H7 (cell line): ENCODE results near the gene ABTB2. TPM values are rescaled to one million over a fixed set of nuclear protein-coding genes. Genes with fewer than 3 reads are reported as not detected.
"Not testable (repeated sequence)": the region's sequence is repeated elsewhere in the genome, so short reads cannot be mapped to it uniquely, and the experiment has no call there.

Source experiments
- DNase-seq: peaks from one replicate; pipeline ENCODE4 v3.0.0; 2012
- H3K27me3 ChIP-seq: 2 replicates; pipeline ENCODE4 v1.6.0; 2011; ENCODE audit warnings: mild to moderate bottlenecking, low read length; ENCODE audit not compliant: control insufficient read depth, insufficient read depth
- H3K36me3 ChIP-seq: replicated peaks from 2 replicates; pipeline ENCODE4 v1.5.1; 2011; ENCODE audit warnings: low read length; ENCODE audit not compliant: control insufficient read depth, insufficient read depth
- H3K4me3 ChIP-seq: 2 replicates; pipeline ENCODE4 v1.5.1; 2011; ENCODE audit warnings: low read depth, mild to moderate bottlenecking, control low read depth, low read length, moderate library complexity; ENCODE audit not compliant: insufficient read depth
- total RNA-seq: library from RNA; depleted of rRNA; stranded (reverse); fragments of >200 nt; shearing (Covaris generic); gene quantifications from 2 replicates; pipeline ENCODE4 v1.2.3, GENCODE V29; 2014

ABTB2 gene
- total RNA-seq, 1 experiment from 2014 or later = 12.2 TPM

- no peaks in the 10 kb centered on the region for H3K36me3 ChIP-seq
Measured at GRCh38 chr11:34235591-34236071, 122.2 kb downstream of the ABTB2 start.

GRCh38 chr11:34235189-34235588 lies 122.6 kb downstream of the ABTB2 start:
- Histone ChIP-seq H3K27me3 (no peaks in the 10 kb centered on the region), H3K4me3 (no peak overlapping the region), H3K36me3 (no peaks in the 10 kb centered on the region)
- no peak for DNase-seq

More at GRCh38 chr11:34235591-34236071, 122.2 kb downstream of the ABTB2 start:
- no peaks in the 10 kb centered on the region for H3K27me3 ChIP-seq
- H3K4me3 ChIP-seq = no peak overlapping the region
- DNase-seq = no peak

- no peaks in the 10 kb centered on the region for H3K36me3 ChIP-seq
- H3K27me3 ChIP-seq = no peaks in the 10 kb centered on the region
- DNase-seq = peak; percentile 78
- no peak overlapping the region for H3K4me3 ChIP-seq
Measured at GRCh38 chr11:34234086-34234740, 123.6 kb downstream of the ABTB2 start.

GRCh38 chr11:34233215-34233614 lies 124.6 kb downstream of the ABTB2 start:
- H3K27me3 ChIP-seq = no peaks in the 10 kb centered on the region
- no peaks in the 10 kb centered on the region for H3K36me3 ChIP-seq
- no peak overlapping the region for H3K4me3 ChIP-seq
- no peak for DNase-seq

DNA sequence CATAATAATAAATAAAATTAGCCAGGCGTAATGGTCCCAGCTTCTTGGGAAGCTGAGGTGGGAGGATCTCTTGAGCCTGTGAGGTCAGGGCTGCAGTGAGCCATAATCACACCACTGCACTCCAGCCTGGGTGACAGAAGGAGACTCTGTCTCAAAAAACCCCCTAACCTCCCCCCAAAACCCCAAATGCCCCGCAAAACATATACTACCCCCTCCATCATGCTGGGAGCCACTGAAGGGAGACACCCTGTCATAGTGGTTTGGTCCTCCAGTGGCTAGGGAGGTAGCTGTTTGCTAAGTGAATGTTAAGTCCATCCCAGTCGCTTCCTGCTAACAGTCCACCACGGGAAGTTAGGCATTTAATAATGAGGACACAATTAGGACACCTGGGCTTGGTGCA lies 125.0 kb downstream of the ABTB2 start:
- H3K4me3 ChIP-seq = no peak overlapping the region
- no peaks in the 10 kb centered on the region for H3K27me3 ChIP-seq
- H3K36me3 ChIP-seq = no peaks in the 10 kb centered on the region
- DNase-seq = no peak

DNA sequence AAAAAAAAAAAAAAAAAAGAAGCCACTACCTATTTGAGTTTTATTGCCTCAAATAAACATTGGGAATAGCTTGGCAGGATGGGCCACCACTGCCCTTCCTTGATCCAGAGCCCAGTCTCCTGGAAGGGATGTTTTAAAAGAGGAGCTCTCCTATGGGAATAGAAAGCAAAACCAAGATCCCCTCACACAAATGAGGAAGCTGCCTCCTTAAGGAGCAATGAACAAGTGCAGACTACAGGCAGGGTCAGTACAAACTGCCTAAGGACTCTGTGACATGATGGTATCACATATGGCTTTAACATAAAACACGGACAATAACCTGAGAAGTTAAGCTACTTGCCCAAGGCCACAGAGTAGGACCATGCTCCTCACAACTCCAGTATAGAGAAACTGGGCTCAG lies 131.6 kb downstream of the ABTB2 start:
- DNase-seq = no peak
- Histone ChIP-seq H3K27me3 (no peaks in the 10 kb centered on the region), H3K36me3 (no peaks in the 10 kb centered on the region), H3K4me3 (no peak overlapping the region)

GRCh38 chr11:34225091-34225490 lies 132.7 kb downstream of the ABTB2 start:
- no peak for DNase-seq
- H3K36me3 ChIP-seq = no peaks in the 10 kb centered on the region
- H3K4me3 ChIP-seq = no peak overlapping the region
- H3K27me3 ChIP-seq = no peaks in the 10 kb centered on the region

- Histone ChIP-seq H3K36me3 (no peaks in the 10 kb centered on the region), H3K27me3 (no peaks in the 10 kb centered on the region), H3K4me3 (no peak overlapping the region)
- no peak for DNase-seq
Measured at GRCh38 chr11:34224434-34224966, 133.3 kb downstream of the ABTB2 start.

DNA sequence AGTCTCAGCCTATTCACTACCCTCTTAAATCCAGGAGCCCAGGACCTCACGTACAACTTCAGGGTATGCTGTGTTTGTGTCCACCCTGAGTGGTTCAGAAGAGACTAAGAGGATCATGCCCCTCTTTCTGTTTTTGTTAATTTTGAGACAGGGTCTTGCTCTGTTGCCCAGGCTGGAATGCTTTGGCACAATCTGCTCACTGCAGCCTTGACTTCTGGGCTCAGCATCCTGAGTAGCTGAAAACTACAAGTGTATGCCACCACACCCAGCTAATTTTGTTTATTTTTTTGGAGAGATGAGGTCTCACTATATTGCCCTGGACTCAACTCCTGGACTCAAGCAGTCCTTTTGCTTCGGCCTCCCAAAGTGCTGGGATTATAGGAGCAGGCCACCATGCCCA lies 133.9 kb downstream of the ABTB2 start:
- no peaks in the 10 kb centered on the region for H3K36me3 ChIP-seq
- H3K27me3 ChIP-seq = no peaks in the 10 kb centered on the region
- no peak overlapping the region for H3K4me3 ChIP-seq
- DNase-seq = no peak

- peak; percentile 28 for DNase-seq
- no peak overlapping the region for H3K4me3 ChIP-seq
- no peaks in the 10 kb centered on the region for H3K27me3 ChIP-seq
- no peaks in the 10 kb centered on the region for H3K36me3 ChIP-seq
Measured at GRCh38 chr11:34223021-34223813, 134.6 kb downstream of the ABTB2 start.

DNA sequence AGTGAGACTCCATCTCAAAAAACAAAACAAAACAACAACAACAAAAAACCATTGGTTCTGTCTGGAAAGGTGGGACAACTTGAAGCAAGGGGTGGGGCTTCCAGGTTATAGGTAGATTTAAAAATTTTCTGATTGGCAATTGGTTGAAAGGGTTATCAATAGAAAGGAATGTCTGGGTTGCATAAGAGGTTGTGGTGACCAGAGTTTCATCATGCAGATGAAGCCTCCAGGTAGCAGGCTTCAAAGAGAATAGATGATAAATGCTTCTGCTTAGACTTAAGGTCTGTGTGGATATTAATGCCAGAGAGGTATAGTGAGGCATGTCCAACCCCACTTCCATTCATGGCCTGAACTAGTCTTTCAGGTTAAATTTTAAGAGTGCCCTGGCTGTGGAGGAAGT lies 135.8 kb downstream of the ABTB2 start:
- Histone ChIP-seq H3K27me3 (no peaks in the 10 kb centered on the region), H3K36me3 (no peaks in the 10 kb centered on the region), H3K4me3 (no peak overlapping the region)
- no peak for DNase-seq

DNA sequence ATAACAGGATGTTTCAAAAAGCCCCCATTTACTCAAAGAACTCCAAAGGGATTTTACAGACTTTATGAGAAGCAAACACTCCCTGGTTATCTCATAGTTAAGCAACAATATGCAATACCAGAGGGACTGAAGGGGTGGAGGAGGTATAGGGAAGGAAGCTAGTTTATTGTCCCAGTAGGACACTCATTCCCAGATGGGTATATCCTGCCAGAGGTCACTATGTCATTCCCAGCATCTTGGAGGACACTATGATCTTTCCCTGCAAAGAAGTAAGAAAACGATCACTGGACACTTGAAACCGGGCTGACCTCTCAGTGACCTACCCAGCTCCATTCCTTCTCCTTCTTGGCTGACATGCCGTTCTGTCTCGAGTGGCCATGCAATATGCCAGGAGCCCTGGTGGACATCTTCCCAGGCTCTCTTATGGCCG lies 137.9 kb downstream of the ABTB2 start:
- no peaks in the 10 kb centered on the region for H3K36me3 ChIP-seq
- H3K4me3 ChIP-seq = no peak overlapping the region
- DNase-seq = no peak
- no peaks in the 10 kb centered on the region for H3K27me3 ChIP-seq

DNA sequence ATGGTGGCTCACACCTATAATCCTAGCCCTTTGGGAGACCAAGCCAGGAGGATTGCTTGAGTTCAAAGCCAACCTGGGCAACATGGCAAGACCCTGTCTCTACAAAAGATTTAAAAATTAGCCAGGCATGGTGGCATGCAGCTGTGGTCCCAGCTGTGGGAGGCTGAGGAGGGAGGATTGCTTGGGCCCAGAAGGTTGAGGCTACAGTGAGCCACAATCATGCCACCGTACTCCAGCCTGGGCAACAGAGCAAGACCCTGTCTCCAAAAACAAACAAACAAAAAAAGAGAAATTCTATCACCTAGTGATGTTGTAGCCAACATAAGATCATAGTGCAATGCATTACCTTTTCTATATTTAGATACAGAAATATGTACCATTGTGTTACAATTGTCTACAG lies 138.5 kb downstream of the ABTB2 start:
- no peak overlapping the region for H3K4me3 ChIP-seq
- DNase-seq = no peak
- no peaks in the 10 kb centered on the region for H3K36me3 ChIP-seq

DNA sequence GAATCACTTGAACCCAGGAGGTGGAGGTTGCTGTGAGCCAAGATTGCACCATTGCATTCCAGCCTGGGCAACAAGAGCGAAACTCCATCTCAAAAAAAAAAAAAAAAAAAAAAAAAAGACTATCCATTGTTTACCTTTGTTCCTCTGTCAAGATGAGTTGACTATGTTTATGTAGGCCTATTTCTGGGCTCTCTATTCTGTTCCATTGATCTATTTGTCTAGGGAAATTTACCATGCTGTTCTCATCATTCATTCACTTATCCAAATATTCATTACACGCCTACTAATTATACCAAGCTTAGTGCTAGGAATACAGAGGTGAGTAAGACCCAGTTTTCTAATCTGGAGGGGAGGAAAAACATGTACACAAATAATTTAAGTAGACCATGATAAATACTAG lies 139.1 kb downstream of the ABTB2 start:
- DNase-seq, H3K36me3 ChIP-seq, H3K27me3 ChIP-seq, H3K4me3 ChIP-seq: not testable (repeated sequence)

More for the DNA sequence above, 138.5 kb downstream of the ABTB2 start:
- H3K27me3 ChIP-seq = no peaks in the 10 kb centered on the region

DNA sequence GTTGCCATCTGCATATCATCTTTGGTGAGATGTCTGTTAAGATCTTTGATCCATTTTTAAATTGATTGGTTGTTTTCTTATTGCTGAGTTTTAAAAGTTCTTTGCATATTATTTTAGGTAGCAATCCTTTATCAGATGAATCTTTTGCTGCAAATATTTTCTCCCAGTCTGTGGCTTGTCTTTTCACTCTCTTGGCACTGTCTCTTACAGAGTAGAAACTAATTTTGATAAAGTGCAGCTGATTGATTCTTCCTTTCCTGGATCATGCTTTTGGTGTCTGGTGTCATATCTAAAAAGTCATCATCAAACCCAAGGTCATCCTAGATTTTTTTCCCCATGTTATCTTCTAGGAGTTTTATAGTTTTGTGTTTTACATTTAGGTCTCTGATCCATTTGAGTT lies 139.7 kb downstream of the ABTB2 start:
- Histone ChIP-seq H3K4me3 (no peak overlapping the region), H3K27me3 (no peaks in the 10 kb centered on the region), H3K36me3 (no peaks in the 10 kb centered on the region)
- no peak for DNase-seq
